Endothelial cell of umbilical vein (primary cell): Measurements from ENCODE around the gene CASD1.

Experiments used
- CTCF ChIP-seq, 2 donors: IDR thresholded peaks; 1 replicate in 1 of 2; 2 replicates in 1 of 2; pipeline ENCODE4 v1.5.1; 2011; ENCODE audit warnings: low read length in 2 of 2, mild to moderate bottlenecking in 2 of 2, moderate library complexity in 2 of 2, control low read depth in 1 of 2, inconsistent platforms in 1 of 2, low read depth in 1 of 2; ENCODE audit not compliant: insufficient read depth in 1 of 2; ENCODE audit errors: extremely low read depth in 1 of 2
- EZH2 ChIP-seq: IDR thresholded peaks from 2 replicates; pipeline ENCODE4 v1.6.1; 2012; ENCODE audit warnings: borderline replicate concordance, low read depth, mild to moderate bottlenecking, moderate library complexity, low read length, inconsistent platforms; ENCODE audit not compliant: severe bottlenecking
- FOS ChIP-seq: IDR thresholded peaks from 2 replicates; pipeline ENCODE4 v1.6.1; 2011; ENCODE audit warnings: mild to moderate bottlenecking, low read length, moderate library complexity, borderline replicate concordance; ENCODE audit not compliant: insufficient read depth
- JUN ChIP-seq: IDR thresholded peaks from 2 replicates; pipeline ENCODE4 v1.6.1; 2011; ENCODE audit warnings: borderline replicate concordance, low read depth; ENCODE audit not compliant: insufficient read length, insufficient read depth
- MAX ChIP-seq: IDR thresholded peaks from 2 replicates; pipeline ENCODE4 v1.6.1; 2011; ENCODE audit not compliant: insufficient read depth, insufficient read length
- MYC ChIP-seq: IDR thresholded peaks from one replicate; pipeline ENCODE4 v1.6.1; 2011; ENCODE audit warnings: mild to moderate bottlenecking, low read depth, low read length
- POLR2A ChIP-seq: IDR thresholded peaks from 2 replicates; pipeline ENCODE4 v1.6.1; 2012; ENCODE audit warnings: low read depth, mild to moderate bottlenecking, control low read depth, low read length
- POLR2AphosphoS5 ChIP-seq: IDR thresholded peaks from 2 replicates; pipeline ENCODE4 v1.6.1; 2012; ENCODE audit warnings: low read depth, mild to moderate bottlenecking, control low read depth, low read length, moderate library complexity; ENCODE audit not compliant: insufficient read depth

- no peak for TF ChIP-seq CTCF (IDR thresholded peaks at IDR 0.05; ENCODE audit: extremely low read depth in 1 of 2, insufficient read depth in 1 of 2, low read depth in 1 of 2, low read length in 2 of 2)
- TF ChIP-seq POLR2AphosphoS5, result no peak
- no peak for TF ChIP-seq JUN
- no peak for TF ChIP-seq MAX
- no peak for TF ChIP-seq EZH2
- TF ChIP-seq MYC, result no peak
- TF ChIP-seq POLR2A, result no peak
- TF ChIP-seq FOS, result no peak
These were observed 67.7 kb downstream of the CASD1 start for GRCh38 chr7:94577357-94577756.
